ENCODE measurements around the gene CMYA5. TPM values are rescaled to one million over a fixed set of nuclear protein-coding genes. Genes with fewer than 3 reads are reported as not detected.
A peak's percentile ranks its signal among the peaks of the same experiment; 100 is the strongest.
"Not testable (repeated sequence)": the region's sequence is repeated elsewhere in the genome, so short reads cannot be mapped to it uniquely, and the experiment has no call there.

The CMYA5 gene
- total RNA-seq, 1 donor from 2014 or later, result 0.35 TPM

GRCh38 chr5:79772651-79773050, 83.0 kb downstream of the CMYA5 start:
- no peak overlapping the region for H3K4me3 ChIP-seq (ENCODE audit: low read depth, low read length)
- peak; percentile 57 for DNase-seq (ENCODE audit: low read depth)
- no peak for TF ChIP-seq CTCF (conservative IDR thresholded peaks at IDR 0.05; ENCODE audit: low read depth, low read length)

- no peak overlapping the region for H3K4me3 ChIP-seq (ENCODE audit: low read depth, low read length)
- no peak for TF ChIP-seq CTCF (conservative IDR thresholded peaks at IDR 0.05; ENCODE audit: low read depth, low read length)
- DNase-seq (ENCODE audit: low read depth), result no peak
Observed at GRCh38 chr5:79773612-79774011, 84.0 kb downstream of the CMYA5 start.

- H3K4me3 ChIP-seq (ENCODE audit: low read depth, low read length), result no peak overlapping the region
- peak; percentile 63 for TF ChIP-seq CTCF (conservative IDR thresholded peaks at IDR 0.05; ENCODE audit: low read depth, low read length)
Observed at GRCh38 chr5:79774171-79774854, 84.7 kb downstream of the CMYA5 start.

GRCh38 chr5:79774855-79775237, 85.2 kb downstream of the CMYA5 start:
- no peak for TF ChIP-seq CTCF (conservative IDR thresholded peaks at IDR 0.05; ENCODE audit: low read depth, low read length)
- no peak for DNase-seq (ENCODE audit: low read depth)
- no peak overlapping the region for H3K4me3 ChIP-seq (ENCODE audit: low read depth, low read length)

More at GRCh38 chr5:79774171-79774854, 84.7 kb downstream of the CMYA5 start:
- no peak for DNase-seq (ENCODE audit: low read depth)

- not testable (repeated sequence) for H3K4me3 ChIP-seq (ENCODE audit: low read depth, low read length); DNase-seq (ENCODE audit: low read depth)
Observed at GRCh38 chr5:79784741-79785140, 95.1 kb downstream of the CMYA5 start.

- no peak for TF ChIP-seq CTCF (conservative IDR thresholded peaks at IDR 0.05; ENCODE audit: low read depth, low read length)
- no peak for DNase-seq (ENCODE audit: low read depth)
- H3K4me3 ChIP-seq (ENCODE audit: low read depth, low read length), result no peak overlapping the region
Observed at GRCh38 chr5:79785983-79786382, 96.3 kb downstream of the CMYA5 start.

- DNase-seq (ENCODE audit: low read depth), result no peak
- H3K4me3 ChIP-seq (ENCODE audit: low read depth, low read length), result no peak overlapping the region
- no peak for TF ChIP-seq CTCF (conservative IDR thresholded peaks at IDR 0.05; ENCODE audit: low read depth, low read length)
Observed at GRCh38 chr5:79787448-79787847, 97.8 kb downstream of the CMYA5 start.
